Glutamatergic neuron (in vitro differentiated cells): ENCODE results near the gene SYN1. TPM values are rescaled to one million over a fixed set of nuclear protein-coding genes. Genes with fewer than 3 reads are reported as not detected.
A peak's percentile ranks its signal among the peaks of the same experiment; 100 is the strongest.

Experiments
- DNase-seq: peaks from one replicate; pipeline ENCODE4 v3.0.0; 2022
- H3K27ac Mint-ChIP-seq: one replicate; pipeline ENCODE4 v1.8.0; 2020; ENCODE audit warnings: mild to moderate bottlenecking, mixed read lengths, inconsistent platforms; ENCODE audit not compliant: unreplicated experiment
- H3K27me3 Mint-ChIP-seq: one replicate; pipeline ENCODE4 v1.8.0; 2020; ENCODE audit warnings: mild to moderate bottlenecking, moderate library complexity, mixed read lengths, inconsistent platforms; ENCODE audit not compliant: unreplicated experiment
- H3K36me3 Mint-ChIP-seq: one replicate; pipeline ENCODE4 v1.8.0; 2020; ENCODE audit warnings: mild to moderate bottlenecking, mixed read lengths, inconsistent platforms; ENCODE audit not compliant: unreplicated experiment
- H3K4me1 Mint-ChIP-seq: one replicate; pipeline ENCODE4 v1.8.0; 2020; ENCODE audit warnings: mild to moderate bottlenecking, low read depth, mixed read lengths, inconsistent platforms; ENCODE audit not compliant: unreplicated experiment
- H3K4me3 Mint-ChIP-seq: one replicate; pipeline ENCODE4 v1.8.0; 2020; ENCODE audit warnings: mild to moderate bottlenecking, mixed read lengths, inconsistent platforms; ENCODE audit not compliant: unreplicated experiment
- H3K9me3 Mint-ChIP-seq: one replicate; pipeline ENCODE4 v1.8.0; 2020; ENCODE audit warnings: mild to moderate bottlenecking, moderate library complexity, mixed read lengths, inconsistent platforms; ENCODE audit not compliant: unreplicated experiment
- total RNA-seq: library from RNA; stranded (reverse); fragmentation: NEBNext Ultra II Directional; extraction: Animal tissue kit (Norgen Biotek cat#: 25700); gene quantifications from one replicate; pipeline ENCODE4 v1.2.1, GENCODE V29; 2021; ENCODE audit not compliant: unreplicated experiment
- TF ChIP-seq, protein P1 (sequence below): fragments of 200-600 bp; sonication (generic); IDR thresholded peaks from one replicate; pipeline ENCODE4 v1.5.0; 2021; ENCODE audit not compliant: partially characterized antibody, unreplicated experiment

SYN1 gene
- total RNA-seq, 1 donor from 2014 or later = 34.2 TPM

DNA sequence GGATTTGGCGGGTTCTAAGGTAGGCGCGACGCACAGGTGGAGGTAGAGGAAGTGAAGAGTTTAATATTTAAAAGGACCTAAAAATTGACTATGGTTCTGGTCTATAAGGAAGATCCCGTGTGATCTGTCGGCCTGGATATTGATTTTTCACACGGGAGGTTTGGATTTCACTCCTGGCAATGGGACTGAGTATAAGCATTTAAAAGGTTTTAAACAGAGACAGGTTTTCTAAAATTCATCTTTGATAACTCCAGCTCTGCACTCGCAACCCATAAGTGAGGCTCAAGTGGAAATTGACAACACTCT is 39.7 kb upstream of the SYN1 start:
- no peaks in the 10 kb centered on the region for H3K27me3 Mint-ChIP-seq
- peak overlapping the region; percentile 86 for H3K27ac Mint-ChIP-seq
- peak overlapping the region; percentile 87 for H3K4me3 Mint-ChIP-seq
- no peak for DNase-seq
- H3K9me3 Mint-ChIP-seq = peaks cover 2% of the 10 kb centered on the region
- no peaks in the 10 kb centered on the region for H3K4me1 Mint-ChIP-seq
- H3K36me3 Mint-ChIP-seq = no peaks in the 10 kb centered on the region
- TF ChIP-seq, protein P1, sequence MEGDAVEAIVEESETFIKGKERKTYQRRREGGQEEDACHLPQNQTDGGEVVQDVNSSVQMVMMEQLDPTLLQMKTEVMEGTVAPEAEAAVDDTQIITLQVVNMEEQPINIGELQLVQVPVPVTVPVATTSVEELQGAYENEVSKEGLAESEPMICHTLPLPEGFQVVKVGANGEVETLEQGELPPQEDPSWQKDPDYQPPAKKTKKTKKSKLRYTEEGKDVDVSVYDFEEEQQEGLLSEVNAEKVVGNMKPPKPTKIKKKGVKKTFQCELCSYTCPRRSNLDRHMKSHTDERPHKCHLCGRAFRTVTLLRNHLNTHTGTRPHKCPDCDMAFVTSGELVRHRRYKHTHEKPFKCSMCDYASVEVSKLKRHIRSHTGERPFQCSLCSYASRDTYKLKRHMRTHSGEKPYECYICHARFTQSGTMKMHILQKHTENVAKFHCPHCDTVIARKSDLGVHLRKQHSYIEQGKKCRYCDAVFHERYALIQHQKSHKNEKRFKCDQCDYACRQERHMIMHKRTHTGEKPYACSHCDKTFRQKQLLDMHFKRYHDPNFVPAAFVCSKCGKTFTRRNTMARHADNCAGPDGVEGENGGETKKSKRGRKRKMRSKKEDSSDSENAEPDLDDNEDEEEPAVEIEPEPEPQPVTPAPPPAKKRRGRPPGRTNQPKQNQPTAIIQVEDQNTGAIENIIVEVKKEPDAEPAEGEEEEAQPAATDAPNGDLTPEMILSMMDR = no peak

DNA sequence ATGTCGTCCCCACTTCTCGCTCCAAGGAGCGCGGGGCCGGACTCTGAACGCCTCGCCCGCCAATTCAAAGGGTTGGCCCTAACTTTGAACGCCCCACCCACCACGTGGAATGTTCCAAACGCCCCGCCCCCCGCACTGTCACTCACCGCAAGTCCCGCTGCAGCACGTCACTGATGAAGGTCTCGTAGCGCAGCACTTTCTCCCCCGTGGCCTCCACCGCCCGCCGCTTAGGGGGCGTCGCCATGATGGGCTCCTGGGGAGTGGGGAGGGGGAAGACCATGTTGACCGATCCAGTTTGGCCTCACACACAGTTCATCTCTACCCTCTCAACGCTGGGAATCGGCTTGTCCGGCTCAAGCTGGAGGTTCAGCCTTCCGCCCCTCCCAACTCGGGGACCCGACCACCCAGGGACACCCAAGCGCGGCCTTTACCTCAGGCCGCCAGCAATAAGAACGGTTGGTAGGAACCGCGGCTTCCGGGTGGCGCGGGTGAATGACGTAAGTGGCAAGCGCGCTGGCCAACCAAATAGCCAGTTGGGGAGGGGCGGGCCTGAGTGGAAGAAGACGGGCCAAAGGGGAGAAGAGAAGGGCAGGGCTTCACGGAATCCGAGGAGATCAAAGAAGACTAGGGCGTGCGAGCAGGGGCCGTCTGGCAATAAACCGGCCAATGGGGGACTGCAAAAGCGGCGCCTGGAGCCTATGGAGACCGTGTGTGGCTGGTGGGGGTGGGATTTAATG is 39.2 kb upstream of the SYN1 start, which contains the start of gene UXT:
Gene UXT (minus strand): TSS at position 497 of the 737 bp plus-strand sequence. CDS start 253 bp downstream, at position 244.
- peaks cover 2% of the 10 kb centered on the region for H3K9me3 Mint-ChIP-seq
- no peaks in the 10 kb centered on the region for H3K4me1 Mint-ChIP-seq
- H3K36me3 Mint-ChIP-seq = no peaks in the 10 kb centered on the region
- peak within 1 kb of the TSS; percentile 86 for H3K27ac Mint-ChIP-seq
- TF ChIP-seq, protein P1 = no peak
- DNase-seq = peak; percentile 89
- no peaks in the 10 kb centered on the region for H3K27me3 Mint-ChIP-seq
- peak within 1 kb of the TSS; percentile 87 for H3K4me3 Mint-ChIP-seq

DNA sequence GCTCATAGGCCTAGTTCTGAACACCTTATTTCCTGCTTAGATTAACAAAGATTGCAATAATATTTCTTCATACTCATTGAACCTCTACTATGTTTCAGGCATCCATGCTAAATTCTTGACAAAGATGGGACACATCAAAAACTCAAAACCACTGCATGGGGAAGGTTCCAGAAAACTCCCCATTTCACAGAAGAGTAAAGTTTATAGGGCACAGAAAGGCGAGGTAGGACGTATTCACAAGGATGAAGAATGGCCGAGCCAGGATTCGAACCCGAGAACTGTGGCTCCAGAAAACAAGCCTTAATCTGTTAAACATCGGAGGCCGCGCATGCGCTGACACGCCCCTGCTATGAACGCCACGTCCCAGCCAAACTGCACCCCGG is 38.6 kb upstream of the SYN1 start:
- Mint-ChIP-seq H3K36me3 (no peaks in the 10 kb centered on the region), H3K4me1 (no peaks in the 10 kb centered on the region), H3K27ac (peak overlapping the region; percentile 86), H3K9me3 (peaks cover 3% of the 10 kb centered on the region), H3K27me3 (no peaks in the 10 kb centered on the region), H3K4me3 (peak overlapping the region; percentile 87)
- TF ChIP-seq, protein P1 = no peak
- no peak for DNase-seq

DNA sequence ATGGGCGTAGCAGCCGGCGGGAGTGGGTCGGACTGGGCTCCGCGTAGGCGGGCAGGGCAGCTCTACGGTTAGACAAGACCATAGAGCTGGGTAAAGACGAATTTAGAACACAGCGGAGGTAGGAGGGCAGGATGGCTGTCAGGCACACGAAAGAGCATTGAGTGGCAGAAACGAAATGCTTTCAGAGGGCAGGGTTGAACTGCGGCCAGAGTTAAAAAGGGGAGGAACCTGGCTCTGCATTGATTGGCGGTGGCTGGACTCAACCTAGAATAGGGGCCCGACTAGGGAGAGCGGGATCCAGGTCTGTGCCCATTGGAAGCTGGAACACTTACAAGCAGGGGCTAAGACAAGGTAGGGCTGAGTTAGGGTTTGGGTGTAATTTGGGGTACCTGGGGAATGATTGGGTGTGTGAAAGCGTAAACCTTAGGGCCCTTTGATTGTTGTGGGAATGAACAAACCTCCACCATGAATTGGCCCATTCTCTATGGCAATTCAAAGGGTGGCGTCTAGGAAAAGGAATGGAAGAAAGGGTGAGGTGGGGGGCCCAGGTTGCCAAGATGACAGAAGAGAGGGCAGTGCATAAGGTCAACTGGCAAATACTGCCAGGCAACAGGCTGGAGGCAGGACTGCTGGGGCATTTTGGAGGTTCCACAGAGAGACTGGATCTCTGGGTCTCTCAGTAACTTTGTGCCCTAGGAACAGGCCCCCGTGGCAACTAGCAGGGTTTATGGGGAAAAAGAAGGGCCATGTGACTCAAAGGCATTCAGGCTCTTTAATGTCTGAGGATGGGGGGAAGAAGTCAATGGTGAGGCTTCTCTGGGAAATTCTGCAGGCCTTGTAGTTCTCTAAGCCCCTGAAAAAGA is 31.6 kb upstream of the SYN1 start:
- Mint-ChIP-seq H3K4me1 (peaks cover 7% of the 10 kb centered on the region), H3K9me3 (peaks cover 2% of the 10 kb centered on the region), H3K27me3 (peaks cover 1% of the 10 kb centered on the region), H3K27ac (peak overlapping the region; percentile 33), H3K4me3 (peak overlapping the region; percentile 91), H3K36me3 (no peaks in the 10 kb centered on the region)
- no peak for DNase-seq
- TF ChIP-seq, protein P1 = no peak
